ENCODE results near the gene CAMLG.

GRCh38 chr5:134724872-134725271, 13.5 kb upstream of the CAMLG start:
- TF ChIP-seq, protein P1, sequence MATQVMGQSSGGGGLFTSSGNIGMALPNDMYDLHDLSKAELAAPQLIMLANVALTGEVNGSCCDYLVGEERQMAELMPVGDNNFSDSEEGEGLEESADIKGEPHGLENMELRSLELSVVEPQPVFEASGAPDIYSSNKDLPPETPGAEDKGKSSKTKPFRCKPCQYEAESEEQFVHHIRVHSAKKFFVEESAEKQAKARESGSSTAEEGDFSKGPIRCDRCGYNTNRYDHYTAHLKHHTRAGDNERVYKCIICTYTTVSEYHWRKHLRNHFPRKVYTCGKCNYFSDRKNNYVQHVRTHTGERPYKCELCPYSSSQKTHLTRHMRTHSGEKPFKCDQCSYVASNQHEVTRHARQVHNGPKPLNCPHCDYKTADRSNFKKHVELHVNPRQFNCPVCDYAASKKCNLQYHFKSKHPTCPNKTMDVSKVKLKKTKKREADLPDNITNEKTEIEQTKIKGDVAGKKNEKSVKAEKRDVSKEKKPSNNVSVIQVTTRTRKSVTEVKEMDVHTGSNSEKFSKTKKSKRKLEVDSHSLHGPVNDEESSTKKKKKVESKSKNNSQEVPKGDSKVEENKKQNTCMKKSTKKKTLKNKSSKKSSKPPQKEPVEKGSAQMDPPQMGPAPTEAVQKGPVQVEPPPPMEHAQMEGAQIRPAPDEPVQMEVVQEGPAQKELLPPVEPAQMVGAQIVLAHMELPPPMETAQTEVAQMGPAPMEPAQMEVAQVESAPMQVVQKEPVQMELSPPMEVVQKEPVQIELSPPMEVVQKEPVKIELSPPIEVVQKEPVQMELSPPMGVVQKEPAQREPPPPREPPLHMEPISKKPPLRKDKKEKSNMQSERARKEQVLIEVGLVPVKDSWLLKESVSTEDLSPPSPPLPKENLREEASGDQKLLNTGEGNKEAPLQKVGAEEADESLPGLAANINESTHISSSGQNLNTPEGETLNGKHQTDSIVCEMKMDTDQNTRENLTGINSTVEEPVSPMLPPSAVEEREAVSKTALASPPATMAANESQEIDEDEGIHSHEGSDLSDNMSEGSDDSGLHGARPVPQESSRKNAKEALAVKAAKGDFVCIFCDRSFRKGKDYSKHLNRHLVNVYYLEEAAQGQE (IDR thresholded peaks at IDR 0.05; ENCODE audit: insufficient read depth in 1 of 2, low read depth in 2 of 2, low read length in 1 of 2), result no peak
- TF ChIP-seq CTCF (IDR thresholded peaks at IDR 0.05), result no peak
- TF ChIP-seq POLR2AphosphoS5 (IDR thresholded peaks at IDR 0.05; ENCODE audit: low read depth, low read length), result no peak
